HTERT RPE-1 (cell line): Measurements from ENCODE around the gene PNPLA4.

ENCODE experiments used
- in situ Hi-C: fragments of 300-500 bp; cut with MboI; formaldehyde crosslinking; loops from 4 replicates; pipeline ENCODE4 v1.14.3; 2020; ENCODE audit warnings: low sequenced_read_pairs

Gene PNPLA4

GRCh38 chrX:7876957-7877356 lies 50.3 kb downstream of the PNPLA4 start:
- in situ Hi-C loops: no loop called here

- in situ Hi-C loops: no loop called here
Observed at GRCh38 chrX:7872042-7872441, 55.2 kb downstream of the PNPLA4 start.

- in situ Hi-C loops: no loop called here
Observed at GRCh38 chrX:7852166-7852565, 75.0 kb downstream of the PNPLA4 start.
